Measurements from ENCODE around the gene KCNH5.

KCNH5 gene

GRCh38 chr14:63011623-63012022 is 33.6 kb downstream of the KCNH5 start:
- DNase-seq (ENCODE audit: low read depth, low spot score) = no peak
- no peak overlapping the region for H3K4me3 ChIP-seq (ENCODE audit: low read depth, low read length)
- in situ Hi-C loops (cut with HindIII; ENCODE audit: low sequenced_read_pairs) = no loop called here
- TF ChIP-seq CTCF (IDR thresholded peaks at IDR 0.05; ENCODE audit: low read depth, low read length) = no peak

- no peak for TF ChIP-seq CTCF (IDR thresholded peaks at IDR 0.05; ENCODE audit: low read depth, low read length)
- in situ Hi-C loops (cut with HindIII; ENCODE audit: low sequenced_read_pairs) = no loop called here
- DNase-seq (ENCODE audit: low read depth, low spot score) = no peak
- H3K4me3 ChIP-seq (ENCODE audit: low read depth, low read length) = no peak overlapping the region
These were observed 35.8 kb downstream of the KCNH5 start for GRCh38 chr14:63009495-63009894.

- TF ChIP-seq CTCF (IDR thresholded peaks at IDR 0.05; ENCODE audit: low read depth, low read length) = no peak
These were observed 38.7 kb downstream of the KCNH5 start for GRCh38 chr14:63006531-63006930.

DNA sequence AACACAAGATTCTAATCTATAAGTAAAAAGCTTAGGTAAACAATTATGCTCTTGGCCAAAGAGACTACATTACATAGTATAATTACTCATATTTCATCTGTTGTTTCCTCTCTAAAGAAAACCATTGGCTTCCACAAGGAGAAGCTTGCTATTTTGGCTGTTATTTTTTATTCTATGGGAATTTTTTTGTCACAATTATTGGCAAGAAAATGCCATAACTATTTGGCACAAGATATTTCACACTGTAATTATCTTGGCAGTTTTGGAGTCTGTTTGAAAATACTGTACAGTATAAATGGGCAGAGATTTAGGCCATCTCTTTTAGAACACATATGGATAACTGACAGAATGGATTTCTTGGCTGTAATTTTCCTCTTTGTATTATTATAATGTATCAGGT is 51.2 kb downstream of the KCNH5 start:
- DNase-seq (ENCODE audit: low read depth, low spot score) = no peak
- H3K4me3 ChIP-seq (ENCODE audit: low read depth, low read length) = no peak overlapping the region
- no peak for TF ChIP-seq CTCF (IDR thresholded peaks at IDR 0.05; ENCODE audit: low read depth, low read length)
- in situ Hi-C loops (cut with HindIII; ENCODE audit: low sequenced_read_pairs) = no loop called here

More at GRCh38 chr14:63006531-63006930, 38.7 kb downstream of the KCNH5 start:
- no peak overlapping the region for H3K4me3 ChIP-seq (ENCODE audit: low read depth, low read length)
- DNase-seq (ENCODE audit: low read depth, low spot score) = no peak
- in situ Hi-C loops (cut with HindIII; ENCODE audit: low sequenced_read_pairs) = no loop called here

GRCh38 chr14:62988967-62989366 is 56.3 kb downstream of the KCNH5 start:
- DNase-seq (ENCODE audit: low read depth, low spot score) = peak; percentile 29
- TF ChIP-seq CTCF (IDR thresholded peaks at IDR 0.05; ENCODE audit: low read depth, low read length) = no peak
- in situ Hi-C loops (cut with HindIII; ENCODE audit: low sequenced_read_pairs) = no loop called here
- H3K4me3 ChIP-seq (ENCODE audit: low read depth, low read length) = no peak overlapping the region

DNA sequence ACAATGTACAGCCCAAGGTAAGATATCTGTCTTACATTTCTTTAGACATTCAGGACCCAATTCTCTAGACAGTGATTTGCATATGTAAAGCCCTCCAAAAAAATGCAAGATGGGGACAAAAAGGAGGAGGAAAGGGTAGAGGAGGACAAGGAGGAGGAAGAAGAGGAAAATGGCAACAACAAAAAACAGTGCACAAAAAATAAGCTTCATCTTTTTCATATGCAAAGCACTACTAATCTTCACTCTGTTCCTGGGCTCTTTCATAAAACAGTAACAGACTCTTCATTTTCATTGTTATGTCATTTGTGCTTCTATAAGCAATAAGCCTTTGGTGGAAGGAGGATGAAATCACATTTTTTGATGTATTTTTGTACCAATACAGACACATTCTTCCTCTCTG is 61.4 kb downstream of the KCNH5 start:
- H3K4me3 ChIP-seq (ENCODE audit: low read depth, low read length) = no peak overlapping the region
- in situ Hi-C loops (cut with HindIII; ENCODE audit: low sequenced_read_pairs) = no loop called here
- no peak for TF ChIP-seq CTCF (IDR thresholded peaks at IDR 0.05; ENCODE audit: low read depth, low read length)
- no peak for DNase-seq (ENCODE audit: low read depth, low spot score)

DNA sequence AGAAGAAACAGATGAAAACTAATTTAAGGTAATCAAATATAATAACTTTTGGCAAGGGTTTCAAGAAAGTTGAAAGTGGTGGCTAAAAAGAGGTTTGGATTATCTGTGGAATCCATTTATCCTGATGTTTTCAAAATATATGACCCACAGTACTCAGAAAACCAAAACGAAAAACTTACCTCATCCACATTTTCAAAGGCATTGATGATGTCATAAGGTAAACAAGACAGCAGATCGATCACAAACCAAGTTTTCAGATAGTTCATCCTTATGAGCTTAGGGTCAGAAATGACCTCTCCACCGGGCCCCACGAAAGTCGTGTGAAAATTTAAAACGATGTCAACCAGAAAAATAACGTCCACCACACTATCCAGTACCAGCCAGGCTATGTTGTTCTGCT is 64.6 kb downstream of the KCNH5 start:
- in situ Hi-C loops (cut with HindIII; ENCODE audit: low sequenced_read_pairs) = no loop called here
- no peak overlapping the region for H3K4me3 ChIP-seq (ENCODE audit: low read depth, low read length)
- no peak for TF ChIP-seq CTCF (IDR thresholded peaks at IDR 0.05; ENCODE audit: low read depth, low read length)
- DNase-seq (ENCODE audit: low read depth, low spot score) = no peak

Measured in astrocyte of the spinal cord (primary cell).